HG03432 (cell line): ENCODE measurements around the gene REXO1.
A peak's percentile ranks its signal among the peaks of the same experiment; 100 is the strongest.

Experiments used
- ATAC-seq: cut with Tn5 transposase; IDR thresholded peaks from one replicate; pipeline ENCODE4 v1.9.1; 2021; ENCODE audit warnings: mild to moderate bottlenecking, moderate library complexity; ENCODE audit not compliant: unreplicated experiment

REXO1 gene

DNA sequence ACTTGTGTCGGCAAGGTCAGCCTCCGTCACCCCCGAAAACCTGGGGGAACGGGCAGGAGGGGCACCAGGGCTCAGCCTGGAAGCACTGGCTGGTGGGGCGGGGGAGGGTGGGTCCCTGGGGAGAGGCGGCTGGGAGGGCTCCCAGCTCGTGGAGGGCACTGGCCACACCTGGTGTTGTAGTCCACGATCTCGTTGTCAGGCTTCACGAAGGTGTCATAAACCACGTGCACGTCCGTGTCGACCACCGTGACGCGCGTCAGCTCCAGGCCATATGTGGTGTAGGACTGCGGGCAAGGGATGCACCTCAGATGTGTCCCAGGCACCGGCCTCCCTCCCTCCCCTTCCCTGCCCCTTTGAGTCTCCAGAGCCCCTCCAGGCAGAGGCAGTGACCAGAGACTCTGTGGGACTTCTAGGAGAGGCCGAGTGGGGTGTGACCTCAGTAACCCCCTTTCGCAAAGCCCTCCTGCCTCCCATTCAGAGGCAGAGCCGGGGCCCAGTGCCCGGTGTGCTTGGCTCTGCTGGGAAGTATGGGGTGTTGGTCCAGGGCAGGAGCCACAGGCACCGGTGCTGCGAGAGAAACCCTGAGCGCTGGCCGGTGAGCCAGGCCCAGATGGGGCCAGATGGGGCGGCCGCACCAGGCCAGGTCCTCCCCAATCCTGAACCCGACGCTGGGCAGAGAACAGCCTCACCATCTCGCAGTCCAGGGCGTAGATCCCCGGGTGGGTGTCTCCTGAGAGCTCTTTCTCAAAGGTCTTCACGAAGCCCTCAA lies 31.6 kb downstream of the REXO1 start:
- no peak for ATAC-seq

GRCh38 chr19:1815605-1816529 lies 32.4 kb downstream of the REXO1 start:
- no peak for ATAC-seq

DNA sequence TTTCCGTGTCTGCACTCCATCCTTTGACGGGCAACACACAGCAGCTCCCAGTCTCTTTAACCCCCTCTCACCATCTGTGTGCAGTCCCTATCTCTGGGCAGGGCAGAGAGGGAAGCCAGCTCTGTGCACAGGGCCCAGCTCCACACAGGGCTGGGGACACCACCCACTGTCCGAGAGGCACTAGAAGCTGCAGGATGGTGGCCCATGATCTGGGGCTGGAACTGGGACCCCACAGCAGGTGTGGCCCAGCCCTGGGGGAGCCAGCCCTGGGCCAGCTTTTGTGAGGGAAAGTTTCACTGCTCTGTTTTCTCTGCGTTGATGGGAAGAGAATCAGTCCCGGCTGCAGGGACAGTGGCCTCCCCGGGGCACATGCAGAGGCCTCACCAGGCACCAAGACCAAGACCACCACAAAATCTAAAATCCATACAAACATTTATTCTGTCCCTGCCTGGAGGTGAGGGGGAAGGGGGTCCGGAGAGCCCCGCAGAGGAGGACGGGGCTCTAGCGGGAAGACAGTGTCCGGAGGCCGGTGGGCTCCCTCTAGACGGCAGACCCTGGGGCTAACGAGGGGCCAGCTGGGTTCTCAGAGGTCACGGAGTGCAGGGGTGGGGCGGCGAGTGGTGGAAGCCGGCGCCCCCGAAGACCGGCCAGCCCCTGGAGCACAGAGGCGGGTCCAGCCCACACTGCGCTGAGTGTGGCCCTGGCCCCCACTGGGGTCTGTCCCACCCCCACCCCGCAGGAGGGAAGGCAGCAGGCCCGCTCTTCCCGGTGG lies 33.3 kb downstream of the REXO1 start:
- ATAC-seq: no peak

GRCh38 chr19:1814391-1814790 lies 33.9 kb downstream of the REXO1 start:
- ATAC-seq: no peak

DNA sequence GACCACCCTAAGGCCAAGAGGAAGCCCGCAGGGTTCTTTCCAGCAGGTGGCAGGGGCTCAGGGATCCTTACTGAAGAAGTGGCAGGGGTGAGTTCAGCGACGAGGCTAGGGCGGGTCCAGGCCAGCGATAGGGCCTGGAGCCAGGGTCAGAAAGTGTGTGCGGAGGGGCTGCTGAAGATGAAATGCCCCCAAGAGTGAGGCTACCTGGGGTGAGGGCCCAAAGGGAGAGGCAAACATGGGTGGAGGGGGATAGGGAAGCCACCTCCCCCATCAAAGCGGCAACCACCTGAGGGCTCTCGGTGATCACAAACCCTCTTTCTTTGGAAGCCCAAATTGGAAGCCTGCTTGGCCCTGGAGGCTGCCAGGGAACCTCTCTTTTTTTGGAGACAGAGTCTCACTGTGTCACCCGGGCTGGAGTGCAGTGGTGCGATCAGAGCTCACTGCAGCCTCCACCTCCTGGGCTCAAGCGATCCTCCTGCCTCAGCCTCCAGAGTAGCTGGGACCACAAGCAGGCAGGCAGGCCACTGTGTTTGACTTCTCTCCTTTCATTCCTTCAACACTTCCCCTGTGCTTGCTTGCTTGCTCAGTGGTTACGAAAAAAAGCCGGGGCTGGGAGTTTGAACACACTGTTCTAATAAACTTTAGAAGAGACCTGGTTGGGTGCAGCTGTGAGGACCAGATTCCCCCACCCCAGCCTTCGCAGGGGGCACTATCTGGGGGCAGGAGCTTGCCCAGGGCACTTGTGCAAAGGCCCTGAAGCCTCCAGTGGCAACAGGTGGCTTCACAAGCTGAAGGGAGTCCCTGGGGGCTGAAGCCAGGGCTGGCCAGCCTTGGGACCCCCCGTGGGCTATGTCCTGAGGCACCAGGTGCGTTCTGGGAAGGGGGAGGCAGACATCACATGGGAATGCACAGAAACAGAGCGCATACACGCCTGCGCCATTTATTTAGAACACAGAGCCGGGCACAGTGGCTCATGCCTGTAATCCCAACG lies 34.8 kb downstream of the REXO1 start:
- no peak for ATAC-seq

DNA sequence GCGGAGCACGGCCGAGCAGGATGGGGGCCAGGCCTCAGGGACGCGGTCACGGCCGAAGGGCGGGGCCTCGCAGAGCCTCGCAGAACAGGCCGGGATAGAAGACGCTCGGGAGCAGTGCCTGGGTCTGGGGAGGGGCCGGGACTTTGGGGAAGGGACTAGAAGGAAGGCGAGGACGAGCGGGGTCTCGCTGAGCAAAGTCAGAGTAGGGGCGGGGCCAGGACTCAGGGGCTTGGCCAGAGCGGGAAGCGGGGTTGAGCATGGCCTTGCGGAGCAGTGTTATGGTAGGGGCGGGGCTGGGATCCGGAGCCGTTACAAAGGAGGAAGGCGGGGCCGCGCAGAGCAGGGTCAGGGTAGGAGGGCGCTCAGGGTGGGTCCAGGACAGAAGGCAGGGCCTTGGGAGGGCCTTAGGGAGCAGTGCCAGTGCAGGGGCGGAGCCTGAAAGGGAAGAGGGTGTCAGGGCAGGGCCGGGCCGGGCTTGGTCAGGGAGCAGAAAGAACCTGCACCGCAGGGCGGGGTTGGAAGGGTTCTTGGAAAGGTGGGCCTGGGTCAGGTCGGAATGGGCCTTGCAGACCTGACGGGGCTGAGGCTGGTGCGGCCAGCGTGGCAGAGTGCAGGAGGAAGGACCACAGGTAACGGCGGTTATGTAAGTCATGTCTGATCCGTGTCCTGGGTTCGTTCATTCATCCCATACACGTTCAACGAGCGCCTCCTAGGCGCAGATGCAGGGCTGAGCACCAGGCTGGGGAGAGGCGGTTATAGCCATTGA lies 35.7 kb downstream of the REXO1 start:
- peak; percentile 83 for ATAC-seq

GRCh38 chr19:1811942-1812425 lies 36.3 kb downstream of the REXO1 start, which contains the start of gene ATP8B3:
Gene ATP8B3 (minus strand): TSS chr19:1812276. CDS start chr19:1811736, 540 bp downstream.
- peak; percentile 4 for ATAC-seq

DNA sequence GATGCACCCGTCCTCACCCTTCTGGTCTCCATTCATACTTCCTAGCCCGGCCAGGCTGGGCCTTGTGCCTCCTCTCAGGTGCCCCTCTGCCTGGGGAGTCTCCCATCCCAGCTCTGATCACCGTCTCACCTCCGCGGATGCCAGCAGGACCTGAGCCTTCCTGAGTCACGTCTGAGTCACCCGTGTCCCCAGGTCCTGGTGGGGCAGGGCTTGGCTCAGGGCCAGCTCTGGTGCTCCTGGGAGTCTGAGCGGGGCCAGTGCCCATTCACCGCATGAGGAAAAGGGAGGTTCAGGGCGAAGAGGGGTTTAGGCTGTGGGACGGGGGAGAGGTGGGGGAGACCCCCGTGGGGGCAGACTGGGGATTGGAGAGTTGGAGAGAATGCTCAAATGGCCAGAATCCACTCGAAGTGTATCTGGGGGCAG lies 36.8 kb downstream of the REXO1 start:
- ATAC-seq: no peak

GRCh38 chr19:1810439-1811160 lies 37.7 kb downstream of the REXO1 start:
- ATAC-seq: no peak

DNA sequence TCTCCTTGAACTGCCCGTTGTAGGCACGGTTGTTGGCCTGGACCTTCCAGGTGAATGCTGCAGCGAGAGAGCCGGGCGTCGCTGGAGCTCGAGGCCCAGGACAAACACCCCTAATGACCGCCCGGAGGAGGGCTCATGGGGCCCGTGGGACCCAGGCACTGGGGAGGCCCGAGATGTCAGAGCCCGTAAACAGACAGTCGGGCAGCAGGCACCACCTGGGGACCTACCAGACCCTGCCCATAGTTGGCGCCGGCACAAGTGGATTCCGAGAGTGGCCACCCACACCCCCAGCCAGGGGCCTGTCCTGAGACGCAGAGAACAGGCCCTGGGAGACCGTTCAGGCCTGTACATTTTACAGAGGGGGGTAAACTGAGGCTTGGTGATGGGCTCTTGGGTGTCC lies 38.6 kb downstream of the REXO1 start:
- no peak for ATAC-seq

DNA sequence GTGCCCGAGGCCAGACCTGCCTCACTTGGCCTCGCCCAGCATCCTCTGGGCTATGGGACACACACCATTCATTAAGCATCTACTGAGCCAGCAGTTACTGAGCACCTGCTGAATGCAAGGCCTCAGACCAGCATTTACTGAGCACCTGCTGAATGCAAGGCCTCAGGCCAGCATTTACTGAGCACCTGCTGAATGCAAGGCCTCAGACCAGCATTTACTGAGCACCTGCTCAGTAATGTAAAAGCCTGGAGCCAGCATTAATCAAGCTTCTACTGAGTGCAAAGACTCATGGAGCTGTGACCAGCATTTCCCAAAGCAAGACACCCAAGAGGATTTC lies 39.9 kb downstream of the REXO1 start:
- ATAC-seq: no peak

DNA sequence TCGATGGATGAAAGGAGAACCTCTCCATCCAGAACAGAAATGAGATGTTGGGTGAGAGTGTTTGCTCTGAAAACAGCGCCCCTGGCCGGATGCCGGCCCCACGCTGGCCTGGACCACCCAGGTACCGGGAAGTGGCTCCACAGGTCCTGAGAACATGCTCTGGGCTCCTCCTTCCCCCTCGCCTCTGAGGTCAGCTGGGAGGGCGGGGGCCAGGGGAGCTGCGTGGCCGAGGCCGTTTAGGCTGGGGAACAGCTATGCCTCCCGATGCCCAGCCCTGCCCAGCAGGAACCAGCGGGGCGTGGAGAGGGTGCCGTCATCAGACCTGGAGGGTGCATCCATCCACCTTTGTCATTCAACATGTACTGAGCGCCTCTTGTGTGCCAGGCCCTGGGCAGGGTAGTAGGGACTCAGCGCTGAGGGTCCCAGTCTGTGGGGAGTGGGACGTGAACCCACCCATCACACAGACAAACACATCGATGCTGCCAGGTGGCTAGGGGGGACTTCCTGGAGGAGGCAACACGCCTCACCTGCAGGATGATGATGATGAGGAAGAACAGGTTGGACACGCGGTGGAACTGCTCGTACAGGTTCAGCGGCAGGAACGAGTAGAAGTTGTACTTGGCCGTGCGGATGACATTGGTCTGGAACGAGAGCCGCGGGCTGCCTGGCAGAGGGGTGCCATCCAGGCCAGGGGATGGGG lies 40.4 kb downstream of the REXO1 start:
- ATAC-seq: no peak

- no peak for ATAC-seq
Observed at GRCh38 chr19:1807030-1807694, 41.1 kb downstream of the REXO1 start.

DNA sequence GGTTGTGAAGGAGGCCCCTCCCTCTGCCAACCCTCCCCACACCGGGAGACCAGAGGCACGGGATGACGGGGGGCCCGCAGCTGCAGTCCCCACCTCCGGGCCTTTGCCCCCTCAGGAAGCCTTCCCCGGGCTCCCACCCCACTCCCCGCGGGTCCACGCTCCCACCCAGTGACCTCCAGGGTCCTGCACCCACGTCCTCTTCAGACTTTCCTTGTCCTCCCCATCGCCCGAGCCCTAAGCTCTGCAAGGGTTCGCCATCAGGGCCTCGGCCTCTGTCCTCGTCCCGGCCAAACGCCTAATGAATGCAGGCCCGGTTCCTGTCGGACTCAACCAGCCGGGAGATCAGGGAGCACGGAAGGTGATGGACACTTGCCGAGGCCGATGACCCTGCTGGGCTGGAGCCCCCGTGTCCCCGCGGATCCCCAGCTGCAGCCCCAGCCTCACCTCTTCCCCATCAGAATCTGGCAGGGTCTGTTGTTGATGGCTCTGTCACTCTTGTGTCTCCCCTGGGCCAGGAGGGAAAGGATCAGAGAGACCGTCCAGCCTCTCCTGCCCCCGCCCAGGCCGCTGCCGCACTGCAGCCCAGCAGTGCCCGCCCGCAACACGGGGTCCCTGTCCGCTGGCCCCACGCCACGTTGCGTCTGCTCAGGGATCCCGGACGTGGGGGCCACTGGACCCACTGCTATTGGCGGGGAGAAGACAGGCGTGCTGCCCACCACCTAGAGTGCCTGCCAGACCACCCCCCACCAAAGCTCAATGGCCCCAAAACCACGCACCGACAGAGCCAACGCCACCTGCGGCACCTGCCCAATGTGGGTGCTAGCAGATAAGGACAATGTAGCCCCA lies 41.9 kb downstream of the REXO1 start:
- ATAC-seq: no peak

- ATAC-seq: no peak
Observed at GRCh38 chr19:1805401-1806183, 42.7 kb downstream of the REXO1 start.

DNA sequence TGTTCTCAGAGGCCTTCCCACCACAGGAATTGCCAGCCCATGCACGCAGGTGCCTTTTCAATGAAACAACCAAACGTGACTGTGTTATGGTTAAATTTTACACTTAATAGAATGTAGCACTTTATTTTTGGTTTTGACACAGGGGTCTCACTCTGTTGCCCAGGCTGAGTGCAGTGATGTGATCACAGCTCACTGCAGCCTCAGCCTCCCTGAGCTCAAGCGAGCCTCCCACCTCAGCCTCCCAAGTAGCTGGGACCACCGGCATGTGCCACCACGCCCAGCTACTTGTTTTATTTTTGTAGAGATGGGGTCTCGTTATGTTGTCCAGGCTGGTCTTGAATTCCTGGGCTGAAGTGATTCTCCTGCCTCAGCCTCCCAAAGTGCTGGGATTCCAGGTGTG lies 43.4 kb downstream of the REXO1 start:
- ATAC-seq: no peak
